Suprapubic skin (tissue), 4 donors: Measurements from ENCODE around the gene GRAMD1A. TPM values are rescaled to one million over a fixed set of nuclear protein-coding genes. Genes with fewer than 3 reads are reported as not detected.
A peak's percentile ranks its signal among the peaks of the same experiment; 100 is the strongest.

Experiments
- DNase-seq, 2 donors: peaks; one replicate each; pipeline ENCODE4 v3.0.0-alpha.2; 2019; ENCODE audit warnings: low spot score in 2 of 2
- H3K27ac ChIP-seq: fragments of 200-600 bp; sonication (generic); one replicate; pipeline ENCODE4 v1.5.1; 2019
- H3K27me3 ChIP-seq: fragments of 200-600 bp; sonication (generic); one replicate; pipeline ENCODE4 v1.5.1; 2019
- H3K36me3 ChIP-seq: fragments of 200-600 bp; sonication (generic); one replicate; pipeline ENCODE4 v1.5.1; 2019
- H3K4me1 ChIP-seq: fragments of 200-600 bp; sonication (generic); one replicate; pipeline ENCODE4 v1.5.1; 2019
- H3K4me3 ChIP-seq: fragments of 200-600 bp; sonication (generic); one replicate; pipeline ENCODE4 v1.5.1; 2019; ENCODE audit warnings: mild to moderate bottlenecking
- H3K9me3 ChIP-seq: fragments of 200-600 bp; sonication (generic); one replicate; pipeline ENCODE4 v1.5.1; 2019
- CTCF ChIP-seq, 2 donors: fragments of 200-600 bp in 1 of 2; fragments of 450-650 bp in 1 of 2; sonication (generic) in 1 of 2; IDR thresholded peaks; one replicate each; pipeline ENCODE4 v1.5.1; 2016 to 2019; ENCODE audit warnings: antibody characterized with exemption in 2 of 2, mild to moderate bottlenecking in 1 of 2, moderate library complexity in 1 of 2
- EP300 ChIP-seq: sonication (generic); formaldehyde crosslinking; IDR thresholded peaks from one replicate; pipeline ENCODE4 v1.6.1; 2017; ENCODE audit warnings: antibody characterized with exemption
- POLR2A ChIP-seq, 2 donors: fragments of 450-650 bp; IDR thresholded peaks; one replicate each; pipeline ENCODE4 v1.6.1; 2017; ENCODE audit warnings: antibody characterized with exemption in 2 of 2, mild to moderate bottlenecking in 2 of 2, moderate library complexity in 2 of 2
- POLR2AphosphoS5 ChIP-seq, 3 donors: sonication (generic); formaldehyde crosslinking; IDR thresholded peaks; one replicate each; pipeline ENCODE4 v1.6.1; 2017; ENCODE audit warnings: antibody characterized with exemption in 3 of 3
- WGBS: methylation state at CpG from one replicate; pipeline ENCODE4 v1.1.5; 2018; 5-methylcytosine and 5-hydroxymethylcytosine counted together
- total RNA-seq, 4 donors: library from RNA; depleted of rRNA; stranded (reverse); fragments of >200 nt; gene quantifications; one replicate each; pipeline ENCODE4 v1.1.0, GENCODE V29; 2016

GRAMD1A gene
- 10 to 100 TPM; 16.3 to 38.7 (median 20.8) TPM for total RNA-seq

GRCh38 chr19:34999498-35000337 is at the start of gene GRAMD1A:
TSS of gene GRAMD1A (plus strand) at chr19:35000323. CDS start at chr19:35000479, 156 bp downstream.
- no peaks in the 10 kb centered on the region for H3K36me3 ChIP-seq
- H3K4me3 ChIP-seq, result peak within 1 kb of the TSS; percentile 65
- H3K4me1 ChIP-seq, result peaks cover 47% of the 10 kb centered on the region
- no peak for TF ChIP-seq EP300
- TF ChIP-seq POLR2A (IDR thresholded peaks at IDR 0.05), result peak in 1 of 2 donors; percentile 41
- H3K27me3 ChIP-seq, result no peaks in the 10 kb centered on the region
- WGBS, result 2% methylated on average over 23 of the region's 45 CpGs
- DNase-seq, result peak; percentile 87 to 89
- no peaks in the 10 kb centered on the region for H3K9me3 ChIP-seq
- H3K27ac ChIP-seq, result peak within 1 kb of the TSS; percentile 93

- Histone ChIP-seq H3K27ac (no peak overlapping the region), H3K4me1 (no peaks in the 10 kb centered on the region), H3K9me3 (peaks cover 36% of the 10 kb centered on the region), H3K36me3 (peaks cover 17% of the 10 kb centered on the region), H3K4me3 (no peak overlapping the region), H3K27me3 (no peaks in the 10 kb centered on the region)
- no peak for DNase-seq
- TF ChIP-seq POLR2AphosphoS5 (IDR thresholded peaks at IDR 0.05) (no peak), POLR2A (IDR thresholded peaks at IDR 0.05) (no peak), EP300 (no peak), CTCF (IDR thresholded peaks at IDR 0.05) (no peak)
These were observed 47.0 kb upstream of the GRAMD1A start for GRCh38 chr19:34953092-34953491.

DNA sequence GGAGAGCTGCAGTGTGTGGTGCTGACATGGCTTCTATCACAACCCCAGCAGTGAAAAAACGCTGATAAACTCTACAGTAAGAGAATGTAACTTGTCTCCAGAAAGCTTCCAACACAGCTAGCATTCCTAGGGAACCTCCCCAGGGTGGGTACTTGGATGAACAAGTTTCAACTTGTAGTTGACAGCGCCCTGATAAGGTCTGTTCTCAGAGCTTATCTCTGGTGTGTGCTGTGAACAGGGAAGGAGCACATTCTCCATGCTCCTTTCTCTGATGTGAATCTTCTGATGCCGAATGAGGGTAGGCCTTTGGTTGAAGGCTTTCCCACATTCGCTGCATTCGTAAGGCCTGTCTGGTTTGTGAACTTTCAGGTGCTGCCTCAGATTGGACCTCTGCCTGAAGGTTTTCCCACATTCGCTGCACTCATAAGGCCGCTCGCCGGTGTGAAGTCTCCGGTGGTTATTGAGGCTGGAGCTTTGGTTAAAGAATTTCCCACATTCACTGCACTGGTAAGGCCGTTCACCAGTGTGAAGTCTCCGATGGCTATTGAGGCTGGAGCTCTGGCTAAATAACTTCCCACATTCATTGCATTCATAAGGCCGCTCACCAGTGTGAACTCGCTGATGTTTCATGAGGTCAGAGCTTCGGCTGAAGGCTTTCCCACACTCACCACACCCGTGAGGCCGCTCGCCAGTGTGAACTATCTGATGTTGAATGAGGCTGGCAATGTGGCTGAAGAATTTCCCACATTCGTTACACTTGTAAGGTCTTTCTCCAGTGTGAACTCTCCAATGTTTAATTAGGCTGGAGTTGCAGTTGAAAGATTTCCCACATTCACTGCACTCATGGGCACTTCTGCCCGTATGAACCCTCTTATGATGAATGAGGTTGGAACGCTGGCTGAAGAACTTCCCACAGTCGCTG is 42.0 kb upstream of the GRAMD1A start:
- Histone ChIP-seq H3K27me3 (no peaks in the 10 kb centered on the region), H3K27ac (no peak overlapping the region), H3K9me3 (peaks cover 42% of the 10 kb centered on the region), H3K36me3 (peaks cover 43% of the 10 kb centered on the region), H3K4me1 (peaks cover 16% of the 10 kb centered on the region), H3K4me3 (no peak overlapping the region)
- WGBS, result 93% methylated on average over 22 of the region's 22 CpGs
- TF ChIP-seq POLR2AphosphoS5 (IDR thresholded peaks at IDR 0.05) (no peak), CTCF (IDR thresholded peaks at IDR 0.05) (no peak), POLR2A (IDR thresholded peaks at IDR 0.05) (no peak), EP300 (no peak)
- DNase-seq, result no peak

DNA sequence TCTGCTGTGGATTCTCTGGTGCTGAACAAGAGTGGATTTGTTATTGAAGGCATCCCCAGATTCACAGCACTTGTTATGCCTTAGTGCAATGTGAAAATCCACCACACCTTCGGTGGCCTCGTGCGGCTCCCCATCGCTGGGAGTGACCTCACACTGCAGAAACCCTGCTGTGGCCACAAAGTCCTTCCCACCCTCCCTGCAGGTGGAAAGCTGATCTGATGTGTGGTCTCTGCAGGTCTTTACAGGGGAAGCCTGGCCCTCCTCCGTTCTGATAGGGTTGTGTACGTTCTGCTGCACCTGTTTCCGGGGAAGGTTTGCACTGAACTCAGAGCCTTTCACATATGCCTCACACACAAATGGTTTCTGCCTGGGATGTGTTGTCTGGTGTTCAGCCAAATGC is 41.1 kb upstream of the GRAMD1A start:
- H3K36me3 ChIP-seq, result peaks cover 43% of the 10 kb centered on the region
- H3K4me3 ChIP-seq, result no peak overlapping the region
- H3K27me3 ChIP-seq, result no peaks in the 10 kb centered on the region
- no peak for DNase-seq
- peaks cover 24% of the 10 kb centered on the region for H3K4me1 ChIP-seq
- peaks cover 32% of the 10 kb centered on the region for H3K9me3 ChIP-seq
- TF ChIP-seq POLR2AphosphoS5 (IDR thresholded peaks at IDR 0.05) (no peak), EP300 (no peak), CTCF (IDR thresholded peaks at IDR 0.05) (no peak), POLR2A (IDR thresholded peaks at IDR 0.05) (no peak)
- H3K27ac ChIP-seq, result no peak overlapping the region
- 89% methylated on average over 7 of the region's 7 CpGs for WGBS

- WGBS, result 97% methylated on average over 8 of the region's 8 CpGs
- H3K4me3 ChIP-seq, result no peak overlapping the region
These were observed 39.9 kb upstream of the GRAMD1A start for GRCh38 chr19:34960103-34960805.

More at GRCh38 chr19:34960103-34960805, 39.9 kb upstream of the GRAMD1A start:
- H3K27me3 ChIP-seq, result no peaks in the 10 kb centered on the region
- H3K27ac ChIP-seq, result no peak overlapping the region
- peaks cover 29% of the 10 kb centered on the region for H3K9me3 ChIP-seq
- TF ChIP-seq EP300, result no peak
- TF ChIP-seq POLR2A (IDR thresholded peaks at IDR 0.05), result no peak
- no peak for TF ChIP-seq CTCF (IDR thresholded peaks at IDR 0.05)
- no peak for TF ChIP-seq POLR2AphosphoS5 (IDR thresholded peaks at IDR 0.05)
- H3K4me1 ChIP-seq, result peaks cover 30% of the 10 kb centered on the region
- no peak for DNase-seq
- peaks cover 43% of the 10 kb centered on the region for H3K36me3 ChIP-seq
